OCI-LY1 (cell line): ENCODE data around the gene ZKSCAN3.

Source experiments
- CTCF ChIP-seq: fragments of 200-600 bp; sonication (generic), shearing (Covaris generic); IDR thresholded peaks from 2 replicates; pipeline ENCODE4 v1.5.1; 2017; ENCODE audit warnings: mild to moderate bottlenecking, antibody characterized with exemption, low read length, moderate library complexity, mixed read lengths
- EZH2 ChIP-seq: fragments of 200-600 bp; sonication (generic), shearing (Covaris generic); IDR thresholded peaks from 2 replicates; pipeline ENCODE4 v1.8.0; 2017; ENCODE audit warnings: borderline replicate concordance, mixed run types, mild to moderate bottlenecking, antibody characterized with exemption, low read length, moderate library complexity, mixed read lengths

- TF ChIP-seq EZH2 (no peak), CTCF (no peak)
Observed at GRCh38 chr6:28326371-28326948, 23.3 kb upstream of the ZKSCAN3 start.
